HS-5 (cell line): ENCODE measurements around the gene RHOT2.
A peak's percentile ranks its signal among the peaks of the same experiment; 100 is the strongest.

Experiments used
- DNase-seq: peaks from one replicate; pipeline ENCODE4 v3.0.0-alpha.2; 2012; ENCODE audit warnings: low read depth

RHOT2 gene

DNA sequence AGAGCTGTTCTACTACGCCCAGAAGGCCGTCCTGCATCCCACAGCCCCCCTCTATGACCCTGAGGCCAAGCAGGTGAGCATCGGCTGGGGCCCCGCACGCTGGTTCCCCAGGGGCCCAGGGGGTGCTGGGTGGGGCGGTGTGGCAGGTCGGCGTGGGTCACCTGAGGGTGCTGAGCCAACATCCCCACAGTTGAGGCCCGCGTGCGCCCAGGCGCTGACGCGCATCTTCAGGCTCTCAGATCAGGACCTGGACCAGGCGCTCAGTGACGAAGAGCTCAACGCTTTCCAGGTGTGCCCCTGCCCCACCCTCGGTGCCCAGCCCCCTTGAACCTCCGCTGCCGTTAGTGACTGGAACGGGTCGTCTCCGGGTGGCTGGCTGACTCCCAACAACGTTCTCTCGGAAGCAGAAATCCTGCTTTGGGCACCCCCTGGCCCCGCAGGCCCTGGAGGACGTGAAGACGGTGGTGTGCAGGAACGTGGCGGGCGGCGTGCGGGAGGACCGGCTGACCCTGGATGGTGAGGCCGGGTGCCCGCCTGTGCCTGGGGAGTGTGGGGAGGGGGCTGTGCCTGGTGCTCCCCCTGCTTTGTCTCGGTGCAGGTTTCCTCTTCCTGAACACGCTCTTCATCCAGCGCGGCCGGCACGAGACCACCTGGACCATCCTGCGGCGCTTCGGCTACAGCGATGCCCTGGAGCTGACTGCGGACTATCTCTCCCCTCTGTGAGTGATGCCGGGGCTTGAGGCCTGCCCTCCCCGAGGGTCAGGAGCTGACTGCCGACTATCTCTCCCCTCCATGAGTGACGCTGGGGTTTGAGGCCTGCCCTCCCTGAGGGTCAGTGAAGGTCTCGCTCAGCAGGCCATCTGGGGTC, 2.8 kb downstream of the RHOT2 start:
- DNase-seq, result no peak

- DNase-seq, result no peak
These were observed 3.6 kb downstream of the RHOT2 start for GRCh38 chr16:671353-672131.

- no peak for DNase-seq
These were observed 4.4 kb downstream of the RHOT2 start for GRCh38 chr16:672371-672770.

DNA sequence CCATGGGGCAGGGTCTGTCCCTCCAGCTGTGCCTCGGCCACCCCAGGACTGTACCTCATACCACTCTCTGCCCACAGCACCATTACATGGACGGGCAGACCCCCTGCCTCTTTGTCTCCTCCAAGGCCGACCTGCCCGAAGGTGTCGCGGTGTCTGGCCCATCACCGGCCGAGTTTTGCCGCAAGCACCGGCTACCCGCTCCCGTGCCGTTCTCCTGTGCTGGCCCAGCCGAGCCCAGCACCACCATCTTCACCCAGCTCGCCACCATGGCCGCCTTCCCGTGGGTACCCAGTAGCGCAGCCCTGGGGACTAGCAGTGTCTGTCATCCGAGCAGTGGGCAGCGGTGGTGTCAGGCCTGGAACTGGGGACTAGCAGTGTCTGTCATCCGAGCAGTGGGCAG, 4.9 kb downstream of the RHOT2 start:
- no peak for DNase-seq

DNA sequence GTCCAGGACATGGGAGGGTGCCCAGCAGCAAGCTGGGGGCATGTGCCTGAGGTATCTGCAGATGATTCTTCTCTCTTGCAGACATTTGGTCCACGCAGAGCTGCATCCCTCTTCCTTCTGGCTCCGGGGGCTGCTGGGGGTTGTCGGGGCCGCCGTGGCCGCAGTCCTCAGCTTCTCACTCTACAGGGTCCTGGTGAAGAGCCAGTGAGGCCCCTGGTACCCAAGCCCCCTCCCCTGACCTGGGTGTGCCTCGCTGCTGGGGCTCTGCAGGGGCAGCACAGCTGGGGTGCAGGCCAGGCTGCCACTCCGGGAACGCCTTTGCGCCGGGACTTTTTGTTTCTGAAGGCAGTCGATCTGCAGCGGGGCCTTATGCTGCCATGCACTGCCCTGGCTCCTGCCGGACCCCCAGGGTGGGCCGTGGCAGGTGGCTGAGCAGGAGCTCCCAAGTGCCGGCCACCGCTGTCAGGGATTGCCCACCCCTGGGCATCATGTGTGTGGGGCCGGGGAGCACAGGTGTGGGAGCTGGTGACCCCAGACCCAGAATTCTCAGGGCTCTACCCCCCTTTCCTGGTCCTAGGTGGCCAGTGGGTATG, 5.6 kb downstream of the RHOT2 start:
- DNase-seq, result no peak

DNA sequence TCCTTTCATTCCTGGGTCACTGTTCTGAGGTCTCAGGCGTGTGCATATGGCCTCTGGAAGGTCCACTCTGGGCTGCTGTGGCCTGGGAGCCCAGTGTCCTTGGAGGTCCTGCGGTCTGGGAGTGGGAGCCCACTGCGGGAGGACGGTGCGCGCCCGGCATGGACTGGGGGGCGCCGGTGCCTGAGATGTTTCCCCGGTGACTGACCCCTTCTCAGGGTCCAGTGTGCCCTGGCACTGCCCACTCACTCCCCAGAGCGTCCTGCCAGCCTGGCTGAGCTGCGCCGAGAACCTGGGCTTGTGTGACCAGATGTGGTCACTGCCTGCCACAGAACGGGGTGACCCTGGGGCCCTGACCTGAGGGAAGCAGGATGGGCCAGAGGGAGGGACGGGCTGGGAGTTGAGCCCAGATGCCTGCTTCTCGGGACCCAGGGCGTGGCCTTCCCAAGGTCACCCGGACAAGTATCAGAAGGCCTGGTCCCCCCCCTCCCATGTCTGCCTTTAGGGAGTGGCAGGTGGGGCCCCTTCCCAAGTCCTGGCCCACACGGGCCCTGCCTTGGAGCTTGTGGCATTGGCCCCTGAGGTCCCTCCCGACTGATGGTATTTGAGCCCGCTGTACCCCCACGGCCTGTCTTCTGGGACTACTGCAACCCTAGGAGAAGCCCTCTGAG, 6.4 kb downstream of the RHOT2 start:
- no peak for DNase-seq

DNA sequence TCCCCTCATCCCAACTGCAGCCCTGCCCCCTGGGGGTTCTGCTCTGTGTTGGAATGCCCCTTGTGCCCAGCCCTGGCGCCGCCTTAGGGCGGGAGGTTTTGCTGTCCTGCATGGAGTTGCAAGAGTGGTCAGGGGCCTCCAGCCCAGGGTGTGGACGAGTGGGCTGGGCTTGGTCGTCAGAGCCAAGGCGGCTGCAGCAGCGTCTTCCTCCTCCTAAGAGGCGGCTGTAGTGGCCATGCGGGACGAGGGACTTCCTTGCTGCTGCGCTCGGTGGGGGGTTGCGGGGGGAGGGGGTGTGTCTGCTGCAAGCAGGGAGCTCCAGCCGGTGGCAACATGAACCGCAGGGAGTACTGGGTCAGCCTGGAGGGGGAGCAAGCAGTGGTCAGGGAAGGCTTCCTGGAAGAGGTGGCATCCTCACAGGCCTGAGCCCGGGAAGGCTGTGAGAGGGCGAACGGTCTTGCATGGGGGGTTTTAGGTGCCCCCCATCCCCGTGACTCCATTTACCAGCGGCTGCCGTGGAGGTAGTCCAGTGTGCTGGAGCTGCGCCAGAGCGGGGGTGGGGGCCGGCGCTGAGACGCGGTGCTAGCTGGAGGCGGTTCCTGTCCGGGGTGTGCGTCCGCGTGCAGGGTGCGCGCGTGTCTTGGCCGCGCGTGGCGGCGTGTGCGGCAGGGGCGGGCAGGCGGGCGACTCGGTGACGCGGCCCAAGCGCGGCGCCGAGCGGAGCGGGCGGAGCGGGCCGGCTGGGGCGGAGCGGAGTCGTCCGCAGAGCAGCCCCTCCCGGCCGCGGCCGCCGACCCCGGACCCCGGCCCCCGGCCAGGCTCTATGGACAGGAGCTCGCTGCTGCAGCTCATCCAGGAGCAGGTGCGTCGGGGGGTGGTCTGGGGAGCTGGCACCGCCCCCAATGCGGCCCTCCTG, 7.3 kb downstream of the RHOT2 start, which contains the start of gene RHBDL1:
Gene RHBDL1 (plus strand): TSS at position 704 of the 916 bp plus-strand sequence. CDS start 120 bp downstream, at position 824.
- DNase-seq, result no peak

- DNase-seq, result no peak
These were observed 8.1 kb downstream of the RHOT2 start for GRCh38 chr16:675884-676564.

DNA sequence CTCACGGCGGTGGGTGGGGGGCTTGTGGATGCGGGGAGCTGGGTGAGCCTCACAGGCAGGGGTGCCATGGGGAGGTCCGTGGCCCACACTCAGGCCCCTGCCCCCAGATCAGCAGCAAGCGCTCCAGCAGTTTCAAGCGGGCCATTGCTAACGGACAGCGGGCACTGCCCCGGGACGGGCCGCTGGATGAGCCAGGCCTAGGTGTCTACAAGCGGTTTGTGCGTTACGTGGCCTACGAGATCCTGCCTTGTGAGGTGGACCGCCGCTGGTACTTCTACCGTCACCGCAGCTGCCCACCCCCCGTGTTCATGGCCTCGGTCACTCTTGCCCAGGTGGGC, 8.6 kb downstream of the RHOT2 start:
- no peak for DNase-seq

- DNase-seq, result no peak
These were observed 9.0 kb downstream of the RHOT2 start for GRCh38 chr16:676913-677312.

GRCh38 chr16:677316-678190, 9.6 kb downstream of the RHOT2 start:
- no peak for DNase-seq

GRCh38 chr16:678209-678857, 10.4 kb downstream of the RHOT2 start:
- no peak for DNase-seq

GRCh38 chr16:678858-679813, 11.2 kb downstream of the RHOT2 start:
- DNase-seq, result no peak

DNA sequence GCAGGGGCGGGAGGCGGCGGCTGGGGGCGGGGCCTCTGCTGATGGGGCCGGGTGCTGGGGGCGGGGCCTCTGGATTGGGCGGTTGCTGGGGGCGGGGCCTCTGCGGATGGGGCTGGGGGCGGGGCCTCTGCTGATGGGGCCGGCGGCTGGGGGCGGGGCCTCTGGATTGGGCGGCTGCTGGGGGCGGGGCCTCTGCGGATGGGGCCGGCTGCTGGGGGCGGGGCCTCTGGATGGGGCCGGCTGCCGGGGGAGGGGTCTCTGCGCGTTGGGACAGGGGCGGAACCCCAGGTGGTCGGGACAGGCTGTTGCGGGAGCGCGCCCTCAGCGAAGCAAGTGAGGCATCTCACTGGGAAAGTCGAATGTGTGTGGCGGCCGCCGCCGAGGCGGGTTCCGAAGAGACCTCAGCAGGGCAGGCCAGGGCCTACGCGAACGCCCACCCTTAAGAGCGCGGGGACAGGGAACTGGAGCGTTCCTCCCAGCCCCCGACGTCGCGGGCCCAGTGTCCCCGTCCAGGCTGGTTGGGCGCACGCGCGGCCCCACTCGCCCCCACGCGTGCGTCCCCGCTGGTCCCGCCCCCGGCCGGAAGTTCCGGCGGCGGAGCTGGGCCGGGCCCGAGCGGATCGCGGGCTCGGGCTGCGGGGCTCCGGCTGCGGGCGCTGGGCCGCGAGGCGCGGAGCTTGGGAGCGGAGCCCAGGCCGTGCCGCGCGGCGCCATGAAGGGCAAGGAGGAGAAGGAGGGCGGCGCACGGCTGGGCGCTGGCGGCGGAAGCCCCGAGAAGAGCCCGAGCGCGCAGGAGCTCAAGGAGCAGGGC, 12.1 kb downstream of the RHOT2 start, which contains the start of gene STUB1:
Gene STUB1 (plus strand): TSS at position 597 of the 811 bp plus-strand sequence. CDS start 116 bp downstream, at position 713.
- DNase-seq, result peak; percentile 49

DNA sequence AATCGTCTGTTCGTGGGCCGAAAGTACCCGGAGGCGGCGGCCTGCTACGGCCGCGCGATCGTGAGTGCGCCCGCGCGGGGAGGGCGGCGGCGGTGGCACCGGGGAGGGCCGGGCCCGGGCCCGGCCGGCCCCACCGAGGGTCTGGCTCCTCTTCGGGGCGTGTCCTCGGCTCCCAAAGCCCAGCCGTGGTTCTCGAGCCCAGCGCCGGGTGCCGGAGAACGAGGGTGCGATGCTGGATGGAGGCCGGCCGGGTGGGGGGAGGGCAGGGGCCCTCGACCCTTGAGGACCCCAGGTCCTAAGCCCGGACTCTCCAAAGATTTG, 12.7 kb downstream of the RHOT2 start:
- no peak for DNase-seq

DNA sequence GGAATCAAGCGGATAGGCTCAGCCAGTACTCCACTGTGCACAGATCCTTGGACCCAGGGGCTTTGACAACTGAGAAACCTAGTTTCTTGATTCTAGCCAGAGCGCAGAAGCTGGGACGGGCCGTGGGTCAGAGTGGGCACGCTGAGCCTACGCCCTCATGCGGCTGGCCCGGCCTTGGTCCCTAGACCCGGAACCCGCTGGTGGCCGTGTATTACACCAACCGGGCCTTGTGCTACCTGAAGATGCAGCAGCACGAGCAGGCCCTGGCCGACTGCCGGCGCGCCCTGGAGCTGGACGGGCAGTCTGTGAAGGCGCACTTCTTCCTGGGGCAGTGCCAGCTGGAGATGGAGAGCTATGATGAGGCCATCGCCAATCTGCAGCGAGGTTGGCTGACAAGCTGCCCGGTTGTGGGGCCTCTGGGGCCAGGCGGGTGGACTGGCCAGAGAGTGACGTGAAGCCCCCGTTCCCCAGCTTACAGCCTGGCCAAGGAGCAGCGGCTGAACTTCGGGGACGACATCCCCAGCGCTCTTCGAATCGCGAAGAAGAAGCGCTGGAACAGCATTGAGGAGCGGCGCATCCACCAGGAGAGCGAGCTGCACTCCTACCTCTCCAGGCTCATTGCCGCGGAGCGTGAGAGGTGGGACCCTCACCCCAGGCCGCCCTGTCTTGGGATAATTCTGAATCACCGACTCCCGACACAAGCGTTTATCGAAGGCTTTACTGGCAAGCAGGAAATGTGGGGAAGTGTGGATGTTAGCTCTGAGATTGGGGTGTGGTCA, 13.2 kb downstream of the RHOT2 start:
- no peak for DNase-seq
